ENCODE results near the gene RASGEF1C.

Gene RASGEF1C

DNA sequence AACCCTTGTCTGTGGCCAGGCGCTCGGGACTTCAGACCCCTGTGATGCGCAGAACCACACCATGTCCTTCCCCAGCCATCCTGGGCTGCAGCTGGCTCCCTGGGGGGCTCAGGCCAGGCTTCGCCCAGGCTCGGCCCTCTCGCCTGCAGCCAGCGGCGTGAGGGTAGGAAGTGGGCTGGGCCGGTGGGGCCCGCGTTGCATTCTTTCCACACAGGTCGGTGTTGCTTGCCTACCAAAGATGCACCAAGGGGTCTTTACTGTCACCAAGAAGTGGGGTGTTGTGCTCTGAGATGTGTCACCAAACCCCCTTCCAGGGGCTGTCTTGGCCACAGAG, 89.1 kb downstream of the RASGEF1C start:
- no peak for DNase-seq (ENCODE audit: low read depth in 2 of 2)

DNA sequence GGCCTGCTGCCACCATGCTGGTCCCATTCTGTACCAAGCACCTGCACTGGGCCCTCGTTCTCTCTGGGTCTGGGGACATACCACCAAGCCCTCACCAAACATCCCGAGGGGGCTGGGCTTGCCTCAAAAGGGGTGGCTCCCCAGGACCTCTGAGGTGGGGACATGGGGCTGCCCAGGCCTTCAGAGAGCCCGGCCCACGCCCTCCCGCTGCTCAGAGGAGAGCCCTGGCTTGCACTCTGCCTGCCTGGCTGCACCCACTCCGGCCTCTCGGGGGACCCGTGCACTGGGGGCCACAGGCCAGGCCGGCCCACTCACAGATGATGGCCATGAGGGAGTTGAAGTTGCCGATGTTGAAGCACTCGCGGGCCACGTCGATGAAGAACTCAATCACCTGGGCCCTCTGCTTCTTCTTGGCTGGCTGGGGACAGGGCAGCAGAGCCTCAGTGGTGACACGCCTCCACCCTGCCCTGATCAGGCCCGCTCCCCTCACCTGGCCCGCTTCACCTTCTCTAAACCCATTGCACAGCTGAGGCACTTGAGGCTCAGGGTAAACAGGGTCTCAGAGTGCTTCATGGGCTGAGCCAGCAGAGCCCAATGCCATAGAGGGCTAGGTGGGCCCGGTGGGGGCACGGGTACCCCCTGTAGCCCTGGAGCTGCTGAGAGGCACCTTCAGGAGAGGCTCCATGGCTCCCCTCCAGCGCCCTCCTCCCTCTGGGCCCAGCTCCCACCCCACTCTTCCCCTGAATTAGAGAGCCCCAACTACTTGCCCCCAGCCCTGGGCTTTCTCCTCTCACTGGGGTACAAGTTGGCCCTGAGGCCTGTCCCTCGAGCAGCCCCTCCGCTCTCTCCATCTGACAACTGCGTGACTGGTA, 89.7 kb downstream of the RASGEF1C start:
- DNase-seq (ENCODE audit: low read depth in 2 of 2), result no peak

GRCh38 chr5:180118391-180118791, 90.6 kb downstream of the RASGEF1C start:
- no peak for DNase-seq (ENCODE audit: low read depth in 2 of 2)

DNA sequence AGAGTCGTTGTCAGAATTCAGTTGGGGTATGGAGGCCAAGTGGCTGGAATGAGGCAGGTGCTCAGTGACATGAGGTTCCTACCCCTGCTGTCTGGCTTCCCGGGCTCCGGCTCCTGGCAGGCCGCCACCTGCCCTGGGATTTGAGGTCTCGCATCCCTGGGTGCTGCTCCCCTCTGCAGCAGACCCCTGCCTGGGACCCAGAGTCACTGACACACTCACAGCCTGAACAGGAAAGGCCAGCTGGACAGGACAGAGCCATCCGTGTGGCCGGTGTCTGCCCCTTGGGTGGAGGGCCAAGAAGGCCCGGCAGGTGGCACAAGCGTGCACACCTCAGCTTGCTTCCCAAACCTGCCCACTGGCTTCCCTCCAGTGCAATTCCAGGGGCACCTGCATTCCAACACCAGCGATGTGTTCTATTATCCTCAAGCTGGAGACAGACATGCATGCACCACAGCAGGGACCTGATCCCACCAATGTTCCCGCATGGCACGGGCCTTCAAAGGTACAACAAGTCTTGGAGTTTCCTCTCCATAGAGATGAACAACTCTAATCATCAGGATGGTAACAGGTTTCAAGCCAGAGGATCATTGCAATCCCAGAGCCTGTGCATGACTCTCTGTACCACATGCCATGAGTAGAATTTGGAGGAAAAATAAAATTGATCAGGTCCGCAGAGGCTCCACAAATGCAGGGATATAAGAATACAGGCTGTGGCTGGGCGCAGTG, 91.8 kb downstream of the RASGEF1C start:
- no peak for DNase-seq (ENCODE audit: low read depth in 2 of 2)

DNA sequence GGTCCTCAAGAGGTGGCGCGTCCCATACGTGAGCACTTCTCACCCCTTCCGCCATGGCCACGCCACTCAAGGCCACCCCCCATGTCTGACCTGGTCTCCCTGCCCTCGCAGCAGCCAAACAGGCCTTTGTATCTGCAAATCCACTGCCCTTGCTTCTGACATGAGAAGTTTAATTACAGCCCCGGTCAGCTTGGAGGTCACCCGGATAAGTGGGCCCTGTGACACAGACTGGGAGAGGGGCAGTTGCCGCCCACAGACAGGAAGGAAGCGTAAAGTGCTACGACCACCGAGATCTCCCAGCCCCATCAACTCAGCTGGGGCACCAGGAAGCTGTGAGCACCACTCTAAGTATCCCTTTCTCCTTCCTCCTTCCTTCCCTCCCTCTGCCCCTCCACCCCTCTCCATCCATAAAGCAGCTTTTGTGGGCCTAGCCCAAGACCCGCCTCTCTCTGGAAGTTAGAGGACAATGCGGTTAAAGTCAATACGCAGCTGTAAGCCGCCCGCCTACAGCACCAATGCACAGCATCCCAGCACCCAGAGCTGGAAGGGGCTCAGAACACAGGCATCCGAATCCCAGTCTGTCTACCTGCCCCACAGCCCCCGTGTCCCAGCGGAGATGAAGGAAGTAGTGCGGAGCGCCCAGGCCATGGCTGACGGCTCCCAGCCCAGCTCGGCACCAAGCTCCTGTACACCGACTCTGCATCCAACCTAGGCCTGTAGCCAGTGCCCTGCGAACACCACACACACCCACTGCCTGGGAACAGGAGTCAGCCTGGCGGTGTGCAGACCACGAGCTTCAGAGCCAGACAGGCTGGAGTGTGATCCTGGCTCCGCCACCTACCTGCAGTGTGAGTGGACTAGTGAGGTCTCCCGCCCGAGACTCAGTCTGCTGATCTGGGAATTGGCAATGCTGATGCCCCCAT, 92.7 kb downstream of the RASGEF1C start:
- DNase-seq (ENCODE audit: low read depth in 2 of 2), result no peak

GRCh38 chr5:180115326-180116076, 93.5 kb downstream of the RASGEF1C start:
- DNase-seq (ENCODE audit: low read depth in 2 of 2), result no peak

DNA sequence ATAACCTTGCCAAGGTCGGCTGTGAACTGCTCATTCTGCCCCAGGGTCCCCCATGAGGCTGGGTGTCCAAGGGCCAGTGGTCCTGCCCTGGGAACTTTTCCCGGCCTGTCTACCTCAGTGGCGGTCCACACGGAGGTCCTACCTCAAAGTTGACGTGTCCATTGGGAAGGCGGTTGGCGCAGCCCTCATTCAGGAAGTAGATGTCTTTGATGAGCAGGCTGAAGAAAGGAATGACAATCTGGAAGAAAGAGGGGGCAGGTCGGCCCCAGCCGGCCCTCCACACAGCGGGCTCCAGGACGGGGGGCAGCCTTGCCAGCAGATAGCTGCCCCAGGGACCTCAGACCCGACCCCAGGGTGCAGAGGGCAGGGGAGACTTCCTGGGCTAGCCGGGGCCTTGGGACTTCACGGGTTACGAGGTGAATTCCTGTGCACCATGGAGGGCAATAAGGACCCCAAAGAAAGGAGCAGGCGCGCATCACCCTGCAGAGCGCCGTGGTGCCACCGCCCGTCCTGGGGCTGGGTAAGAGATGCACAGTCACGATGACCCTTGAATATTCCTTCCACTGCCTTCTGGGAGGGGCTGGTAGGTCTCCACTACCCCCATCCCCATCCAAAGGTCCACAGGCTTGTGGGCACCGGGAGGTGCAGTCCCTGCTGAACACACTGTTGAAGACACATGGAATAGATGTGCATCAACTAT, 94.6 kb downstream of the RASGEF1C start:
- DNase-seq (ENCODE audit: low read depth in 2 of 2), result no peak

GRCh38 chr5:180113660-180114303, 95.2 kb downstream of the RASGEF1C start:
- no peak for DNase-seq (ENCODE audit: low read depth in 2 of 2)

- DNase-seq (ENCODE audit: low read depth in 2 of 2), result no peak
Observed at GRCh38 chr5:180112181-180112861, 96.7 kb downstream of the RASGEF1C start.

- DNase-seq (ENCODE audit: low read depth in 2 of 2), result no peak
Observed at GRCh38 chr5:180111273-180112002, 97.6 kb downstream of the RASGEF1C start.

GRCh38 chr5:180109920-180110319, 99.1 kb downstream of the RASGEF1C start:
- no peak for DNase-seq (ENCODE audit: low read depth in 2 of 2)

- no peak for DNase-seq (ENCODE audit: low read depth in 2 of 2)
Observed at GRCh38 chr5:180107005-180107404, 102.0 kb downstream of the RASGEF1C start.

GRCh38 chr5:180105827-180106312, 103.1 kb downstream of the RASGEF1C start:
- no peak for DNase-seq (ENCODE audit: low read depth in 2 of 2)

GRCh38 chr5:180104168-180104530, 104.9 kb downstream of the RASGEF1C start:
- DNase-seq (ENCODE audit: low read depth in 2 of 2), result no peak

DNA sequence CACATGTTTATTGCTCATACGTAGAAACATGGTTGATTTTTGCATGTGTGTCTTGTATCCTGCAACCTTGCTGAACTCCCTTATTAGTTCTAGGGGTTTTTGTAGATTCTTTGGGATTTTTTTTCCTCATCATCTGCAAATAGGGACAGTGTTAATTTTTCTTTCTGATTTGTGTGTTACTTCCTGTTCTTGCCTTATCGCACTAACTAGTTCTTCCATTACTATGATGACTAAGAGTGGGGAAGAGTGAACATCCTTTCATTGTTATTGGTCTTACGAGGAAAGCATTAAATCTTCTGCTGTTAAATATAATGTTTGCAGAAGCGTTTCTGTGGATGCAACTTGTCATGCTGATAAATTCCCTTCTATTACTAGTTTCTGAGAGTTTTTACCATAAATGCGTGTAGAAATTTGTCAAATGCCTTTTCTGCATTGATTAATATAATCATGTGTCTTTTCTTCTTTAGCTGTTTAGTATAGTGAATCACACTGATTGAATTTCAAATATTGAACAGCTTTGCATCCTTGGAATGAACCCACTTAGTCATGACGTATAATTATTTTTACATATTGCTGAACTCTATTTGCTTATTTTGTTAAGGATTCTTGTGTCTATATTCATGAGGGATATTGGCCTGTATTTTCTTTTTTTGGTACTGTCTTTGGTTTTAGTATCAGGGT, 105.4 kb downstream of the RASGEF1C start:
- DNase-seq (ENCODE audit: low read depth in 2 of 2), result no peak

DNA sequence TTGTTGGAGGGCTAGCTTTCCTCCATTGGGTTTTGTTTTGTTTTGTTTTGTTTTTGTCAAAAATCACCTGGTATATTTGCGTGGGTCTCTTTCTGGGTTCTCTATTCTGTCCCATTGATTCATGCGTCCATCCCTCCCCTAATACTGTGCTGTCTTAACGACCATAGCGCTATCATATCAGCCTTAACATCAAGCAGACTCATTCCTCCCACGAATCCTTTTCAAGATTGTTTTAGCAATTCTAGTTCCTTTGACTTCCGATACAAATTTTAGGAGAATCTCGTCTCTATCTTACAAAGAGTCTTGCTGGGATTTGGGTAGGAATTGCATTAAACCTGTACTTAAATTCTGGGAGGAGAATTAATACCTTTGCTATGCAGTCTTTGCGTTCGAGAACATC, 106.4 kb downstream of the RASGEF1C start:
- no peak for DNase-seq (ENCODE audit: low read depth in 2 of 2)

DNA sequence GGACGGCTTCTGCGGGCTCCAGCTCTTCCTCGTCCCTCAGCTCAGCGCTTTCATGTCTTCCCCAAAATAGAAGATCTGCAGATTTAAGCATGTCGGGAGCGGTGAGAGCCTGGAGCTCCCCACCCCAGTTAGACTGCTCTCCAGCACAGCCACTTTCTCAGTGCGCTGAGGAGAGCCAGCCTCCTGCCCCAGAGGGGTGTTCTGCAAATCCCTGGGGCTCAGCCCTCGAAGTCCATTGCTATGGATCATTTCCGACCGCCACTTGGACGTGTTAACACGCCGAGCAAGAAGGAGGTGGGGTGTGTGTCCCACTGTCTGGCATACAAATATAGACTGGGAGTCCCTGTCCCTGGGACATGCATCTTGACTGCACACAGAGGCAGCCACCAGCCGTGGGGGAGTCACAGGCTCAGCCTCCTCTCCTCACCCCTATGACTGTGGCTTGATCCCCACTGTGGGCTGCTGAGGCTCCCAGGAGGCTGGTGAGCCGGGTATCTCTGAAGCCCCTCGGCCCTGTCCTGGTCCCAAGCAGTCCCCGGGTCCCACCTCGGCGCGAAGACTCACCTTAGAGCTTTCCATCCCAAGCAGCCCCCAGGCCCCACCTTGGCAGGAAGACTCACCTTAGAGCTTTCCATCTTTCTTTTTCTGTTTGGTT, 107.4 kb downstream of the RASGEF1C start:
- DNase-seq (ENCODE audit: low read depth in 2 of 2), result no peak
